ENCODE results near the gene SPIN2B.
"Not testable (repeated sequence)": the region's sequence is repeated elsewhere in the genome, so short reads cannot be mapped to it uniquely, and the experiment has no call there.

The SPIN2B gene

DNA sequence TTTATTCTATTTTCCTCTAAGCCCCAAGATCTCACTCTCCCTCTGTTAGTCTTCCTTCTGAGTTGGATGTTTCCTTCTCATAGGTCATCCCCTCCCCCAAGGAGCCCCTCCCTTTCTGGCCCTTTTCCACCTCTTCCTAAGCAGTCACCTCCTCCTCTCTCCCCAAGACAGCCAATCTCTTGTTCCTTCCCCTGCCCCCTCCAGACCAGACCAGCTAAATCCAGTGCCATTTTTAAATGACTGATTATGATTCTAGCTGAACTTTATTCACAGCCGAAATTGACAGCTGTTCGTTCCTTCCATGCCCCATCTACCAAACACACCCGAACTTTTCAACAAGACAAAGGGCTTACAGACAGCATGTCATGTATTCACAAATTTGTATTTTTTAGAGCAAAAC lies 13.9 kb upstream of the SPIN2B start:
- TF ChIP-seq ARNTL (CRISPR knock-in tag; IDR thresholded peaks at IDR 0.05; ENCODE audit: borderline replicate concordance, low read depth): no peak
- TF ChIP-seq, protein P1, sequence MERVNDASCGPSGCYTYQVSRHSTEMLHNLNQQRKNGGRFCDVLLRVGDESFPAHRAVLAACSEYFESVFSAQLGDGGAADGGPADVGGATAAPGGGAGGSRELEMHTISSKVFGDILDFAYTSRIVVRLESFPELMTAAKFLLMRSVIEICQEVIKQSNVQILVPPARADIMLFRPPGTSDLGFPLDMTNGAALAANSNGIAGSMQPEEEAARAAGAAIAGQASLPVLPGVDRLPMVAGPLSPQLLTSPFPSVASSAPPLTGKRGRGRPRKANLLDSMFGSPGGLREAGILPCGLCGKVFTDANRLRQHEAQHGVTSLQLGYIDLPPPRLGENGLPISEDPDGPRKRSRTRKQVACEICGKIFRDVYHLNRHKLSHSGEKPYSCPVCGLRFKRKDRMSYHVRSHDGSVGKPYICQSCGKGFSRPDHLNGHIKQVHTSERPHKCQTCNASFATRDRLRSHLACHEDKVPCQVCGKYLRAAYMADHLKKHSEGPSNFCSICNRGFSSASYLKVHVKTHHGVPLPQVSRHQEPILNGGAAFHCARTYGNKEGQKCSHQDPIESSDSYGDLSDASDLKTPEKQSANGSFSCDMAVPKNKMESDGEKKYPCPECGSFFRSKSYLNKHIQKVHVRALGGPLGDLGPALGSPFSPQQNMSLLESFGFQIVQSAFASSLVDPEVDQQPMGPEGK (CRISPR knock-in tag; IDR thresholded peaks at IDR 0.05; ENCODE audit: borderline replicate concordance): no peak
- no peak for TF ChIP-seq ZNF8 (CRISPR knock-in tag; IDR thresholded peaks at IDR 0.05)
- no peak for TF ChIP-seq GLIS3 (CRISPR knock-in tag; IDR thresholded peaks at IDR 0.05)
- TF ChIP-seq TOX (CRISPR knock-in tag; IDR thresholded peaks at IDR 0.05; ENCODE audit: borderline replicate concordance): no peak
- no peak for TF ChIP-seq PPARA (CRISPR knock-in tag; IDR thresholded peaks at IDR 0.05; ENCODE audit: borderline replicate concordance)
- no peak for TF ChIP-seq CSDC2 (CRISPR knock-in tag; IDR thresholded peaks at IDR 0.05)
- TF ChIP-seq ZFP30 (CRISPR knock-in tag; IDR thresholded peaks at IDR 0.05): no peak
- TF ChIP-seq ZFP3 (CRISPR knock-in tag; IDR thresholded peaks at IDR 0.05): no peak
- TF ChIP-seq, protein P2, sequence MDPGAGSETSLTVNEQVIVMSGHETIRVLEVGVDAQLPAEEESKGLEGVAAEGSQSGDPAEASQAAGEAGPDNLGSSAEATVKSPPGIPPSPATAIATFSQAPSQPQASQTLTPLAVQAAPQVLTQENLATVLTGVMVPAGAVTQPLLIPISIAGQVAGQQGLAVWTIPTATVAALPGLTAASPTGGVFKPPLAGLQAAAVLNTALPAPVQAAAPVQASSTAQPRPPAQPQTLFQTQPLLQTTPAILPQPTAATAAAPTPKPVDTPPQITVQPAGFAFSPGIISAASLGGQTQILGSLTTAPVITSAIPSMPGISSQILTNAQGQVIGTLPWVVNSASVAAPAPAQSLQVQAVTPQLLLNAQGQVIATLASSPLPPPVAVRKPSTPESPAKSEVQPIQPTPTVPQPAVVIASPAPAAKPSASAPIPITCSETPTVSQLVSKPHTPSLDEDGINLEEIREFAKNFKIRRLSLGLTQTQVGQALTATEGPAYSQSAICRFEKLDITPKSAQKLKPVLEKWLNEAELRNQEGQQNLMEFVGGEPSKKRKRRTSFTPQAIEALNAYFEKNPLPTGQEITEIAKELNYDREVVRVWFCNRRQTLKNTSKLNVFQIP (CRISPR knock-in tag; IDR thresholded peaks at IDR 0.05; ENCODE audit: borderline replicate concordance, low read depth): no peak
- no peak for TF ChIP-seq ZNF70 (CRISPR knock-in tag; IDR thresholded peaks at IDR 0.05)
- TF ChIP-seq, protein P3, sequence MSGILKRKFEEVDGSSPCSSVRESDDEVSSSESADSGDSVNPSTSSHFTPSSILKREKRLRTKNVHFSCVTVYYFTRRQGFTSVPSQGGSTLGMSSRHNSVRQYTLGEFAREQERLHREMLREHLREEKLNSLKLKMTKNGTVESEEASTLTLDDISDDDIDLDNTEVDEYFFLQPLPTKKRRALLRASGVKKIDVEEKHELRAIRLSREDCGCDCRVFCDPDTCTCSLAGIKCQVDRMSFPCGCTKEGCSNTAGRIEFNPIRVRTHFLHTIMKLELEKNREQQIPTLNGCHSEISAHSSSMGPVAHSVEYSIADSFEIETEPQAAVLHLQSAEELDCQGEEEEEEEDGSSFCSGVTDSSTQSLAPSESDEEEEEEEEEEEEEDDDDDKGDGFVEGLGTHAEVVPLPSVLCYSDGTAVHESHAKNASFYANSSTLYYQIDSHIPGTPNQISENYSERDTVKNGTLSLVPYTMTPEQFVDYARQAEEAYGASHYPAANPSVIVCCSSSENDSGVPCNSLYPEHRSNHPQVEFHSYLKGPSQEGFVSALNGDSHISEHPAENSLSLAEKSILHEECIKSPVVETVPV (CRISPR knock-in tag; IDR thresholded peaks at IDR 0.05): no peak
- TF ChIP-seq ISL1 (CRISPR knock-in tag; IDR thresholded peaks at IDR 0.05): no peak
- no peak for TF ChIP-seq SNAI2 (CRISPR knock-in tag; IDR thresholded peaks at IDR 0.05)
- ATAC-seq: no peak

DNA sequence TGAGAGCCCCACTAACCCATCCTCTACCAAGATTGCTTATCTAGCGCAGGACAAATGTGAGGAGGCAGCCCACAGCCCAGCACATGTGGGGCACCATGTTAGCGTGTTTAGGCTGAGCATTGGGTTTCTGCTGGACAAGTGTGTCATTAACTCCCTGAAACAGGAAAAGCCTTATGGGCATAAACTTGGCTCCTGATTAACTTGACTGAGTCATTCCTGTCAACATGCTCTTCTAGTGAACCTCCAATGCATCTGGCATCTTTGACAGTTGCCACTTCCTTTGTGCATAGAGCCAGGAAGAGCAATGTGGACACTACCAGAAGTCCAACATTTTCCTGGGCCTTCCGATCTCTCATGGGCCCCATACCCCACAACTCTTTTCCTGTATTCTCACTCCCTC lies 13.4 kb upstream of the SPIN2B start:
- no peak for ATAC-seq
- no peak for TF ChIP-seq SNAI2 (CRISPR knock-in tag; IDR thresholded peaks at IDR 0.05)
- TF ChIP-seq ZFP30 (CRISPR knock-in tag; IDR thresholded peaks at IDR 0.05): no peak

DNA sequence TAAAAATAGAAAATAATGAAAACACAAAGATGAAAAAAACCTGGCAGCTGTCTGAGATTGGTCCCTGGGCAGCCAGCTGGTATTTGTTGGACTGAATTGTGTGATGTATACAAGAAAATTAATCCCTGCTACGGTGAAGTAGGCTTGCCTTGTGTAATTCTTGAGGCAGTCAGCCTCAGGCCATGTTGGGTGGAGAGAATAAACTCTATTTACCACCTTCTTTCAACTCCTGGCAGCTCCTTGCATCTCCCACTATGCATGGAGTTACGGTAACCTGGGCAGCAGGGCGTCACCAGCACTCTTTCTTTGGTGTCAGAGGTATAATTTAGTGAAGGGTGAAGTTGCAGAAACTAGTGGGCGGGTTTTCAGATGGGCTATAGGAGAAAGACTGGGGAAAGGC lies 12.4 kb upstream of the SPIN2B start:
- no peak for TF ChIP-seq ZC3H10 (CRISPR knock-in tag; IDR thresholded peaks at IDR 0.05)
- TF ChIP-seq CSDC2 (CRISPR knock-in tag; IDR thresholded peaks at IDR 0.05): no peak
- TF ChIP-seq, protein P3 (CRISPR knock-in tag; IDR thresholded peaks at IDR 0.05): no peak
- TF ChIP-seq ZNF70 (CRISPR knock-in tag; IDR thresholded peaks at IDR 0.05): no peak
- no peak for TF ChIP-seq ZNF565 (CRISPR knock-in tag; conservative IDR thresholded peaks at IDR 0.05; ENCODE audit: low read depth)
- no peak for TF ChIP-seq PPARA (CRISPR knock-in tag; IDR thresholded peaks at IDR 0.05; ENCODE audit: borderline replicate concordance)
- TF ChIP-seq ZFP30 (CRISPR knock-in tag; IDR thresholded peaks at IDR 0.05): no peak
- no peak for ATAC-seq

DNA sequence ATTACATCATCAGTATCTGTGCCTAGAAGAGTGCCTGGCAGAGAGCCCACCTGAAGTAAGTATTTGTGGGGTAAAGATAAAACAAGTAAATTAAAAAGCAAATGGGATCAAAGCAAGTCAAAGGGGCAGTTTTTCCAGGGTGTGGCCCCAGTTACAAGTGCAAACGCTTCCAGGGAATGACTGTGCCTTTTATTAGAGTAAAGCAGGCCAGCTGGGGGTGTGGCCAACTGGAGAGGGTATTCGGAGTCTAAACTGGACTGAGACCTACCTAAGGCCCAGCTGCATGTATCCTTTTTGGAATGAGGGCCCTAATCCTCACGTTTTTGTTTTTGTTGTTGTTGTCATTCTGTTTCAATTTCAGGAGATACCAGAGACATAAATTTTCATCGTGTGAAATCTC lies 11.9 kb upstream of the SPIN2B start:
- not testable (repeated sequence) for ATAC-seq

DNA sequence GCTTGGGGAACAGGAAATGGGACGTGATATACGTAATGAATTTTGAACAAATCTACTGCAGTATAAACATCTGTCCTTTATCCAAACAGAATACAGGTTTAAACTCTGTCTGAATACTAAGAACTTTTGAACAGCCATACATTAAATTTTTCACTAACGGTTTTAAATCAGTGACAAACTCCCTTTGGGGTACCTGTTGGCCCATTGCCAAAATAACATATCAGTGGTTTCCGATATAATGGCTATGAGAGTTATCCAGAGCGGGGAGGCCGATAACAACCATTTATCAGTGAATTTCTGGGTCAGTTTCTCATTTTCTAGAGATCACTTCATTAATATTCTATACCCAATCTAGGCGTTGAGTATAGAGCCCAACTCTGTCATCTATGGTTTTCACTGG lies 10.7 kb upstream of the SPIN2B start:
- no peak for ATAC-seq
- TF ChIP-seq PPARA (CRISPR knock-in tag; IDR thresholded peaks at IDR 0.05; ENCODE audit: borderline replicate concordance): no peak
- TF ChIP-seq, protein P4, sequence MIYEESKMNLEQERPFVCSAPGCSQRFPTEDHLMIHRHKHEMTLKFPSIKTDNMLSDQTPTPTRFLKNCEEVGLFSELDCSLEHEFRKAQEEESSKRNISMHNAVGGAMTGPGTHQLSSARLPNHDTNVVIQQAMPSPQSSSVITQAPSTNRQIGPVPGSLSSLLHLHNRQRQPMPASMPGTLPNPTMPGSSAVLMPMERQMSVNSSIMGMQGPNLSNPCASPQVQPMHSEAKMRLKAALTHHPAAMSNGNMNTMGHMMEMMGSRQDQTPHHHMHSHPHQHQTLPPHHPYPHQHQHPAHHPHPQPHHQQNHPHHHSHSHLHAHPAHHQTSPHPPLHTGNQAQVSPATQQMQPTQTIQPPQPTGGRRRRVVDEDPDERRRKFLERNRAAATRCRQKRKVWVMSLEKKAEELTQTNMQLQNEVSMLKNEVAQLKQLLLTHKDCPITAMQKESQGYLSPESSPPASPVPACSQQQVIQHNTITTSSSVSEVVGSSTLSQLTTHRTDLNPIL (CRISPR knock-in tag; IDR thresholded peaks at IDR 0.05; ENCODE audit: low read depth): no peak
- TF ChIP-seq GLIS3 (CRISPR knock-in tag; IDR thresholded peaks at IDR 0.05): no peak
- no peak for TF ChIP-seq TOX (CRISPR knock-in tag; IDR thresholded peaks at IDR 0.05; ENCODE audit: borderline replicate concordance)
- TF ChIP-seq ZNF565 (CRISPR knock-in tag; conservative IDR thresholded peaks at IDR 0.05; ENCODE audit: low read depth): no peak
- TF ChIP-seq ZFP30 (CRISPR knock-in tag; IDR thresholded peaks at IDR 0.05): no peak
- TF ChIP-seq ZC3H10 (CRISPR knock-in tag; IDR thresholded peaks at IDR 0.05): no peak
- TF ChIP-seq, protein P5, sequence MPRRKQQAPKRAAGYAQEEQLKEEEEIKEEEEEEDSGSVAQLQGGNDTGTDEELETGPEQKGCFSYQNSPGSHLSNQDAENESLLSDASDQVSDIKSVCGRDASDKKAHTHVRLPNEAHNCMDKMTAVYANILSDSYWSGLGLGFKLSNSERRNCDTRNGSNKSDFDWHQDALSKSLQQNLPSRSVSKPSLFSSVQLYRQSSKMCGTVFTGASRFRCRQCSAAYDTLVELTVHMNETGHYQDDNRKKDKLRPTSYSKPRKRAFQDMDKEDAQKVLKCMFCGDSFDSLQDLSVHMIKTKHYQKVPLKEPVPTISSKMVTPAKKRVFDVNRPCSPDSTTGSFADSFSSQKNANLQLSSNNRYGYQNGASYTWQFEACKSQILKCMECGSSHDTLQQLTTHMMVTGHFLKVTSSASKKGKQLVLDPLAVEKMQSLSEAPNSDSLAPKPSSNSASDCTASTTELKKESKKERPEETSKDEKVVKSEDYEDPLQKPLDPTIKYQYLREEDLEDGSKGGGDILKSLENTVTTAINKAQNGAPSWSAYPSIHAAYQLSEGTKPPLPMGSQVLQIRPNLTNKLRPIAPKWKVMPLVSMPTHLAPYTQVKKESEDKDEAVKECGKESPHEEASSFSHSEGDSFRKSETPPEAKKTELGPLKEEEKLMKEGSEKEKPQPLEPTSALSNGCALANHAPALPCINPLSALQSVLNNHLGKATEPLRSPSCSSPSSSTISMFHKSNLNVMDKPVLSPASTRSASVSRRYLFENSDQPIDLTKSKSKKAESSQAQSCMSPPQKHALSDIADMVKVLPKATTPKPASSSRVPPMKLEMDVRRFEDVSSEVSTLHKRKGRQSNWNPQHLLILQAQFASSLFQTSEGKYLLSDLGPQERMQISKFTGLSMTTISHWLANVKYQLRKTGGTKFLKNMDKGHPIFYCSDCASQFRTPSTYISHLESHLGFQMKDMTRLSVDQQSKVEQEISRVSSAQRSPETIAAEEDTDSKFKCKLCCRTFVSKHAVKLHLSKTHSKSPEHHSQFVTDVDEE (CRISPR knock-in tag; IDR thresholded peaks at IDR 0.05): no peak
- no peak for TF ChIP-seq CSDC2 (CRISPR knock-in tag; IDR thresholded peaks at IDR 0.05)
